Right lobe of liver (tissue), 4 donors: ENCODE data around the gene BRSK2.

Source experiments
- POLR2A ChIP-seq: fragments of 450-650 bp; IDR thresholded peaks from one replicate; pipeline ENCODE4 v1.6.1; 2017; ENCODE audit warnings: antibody characterized with exemption, mild to moderate bottlenecking
- TF ChIP-seq, protein P1 (sequence below), 4 donors: fragments of 200-600 bp in 3 of 4; fragments of 450-650 bp in 1 of 4; IDR thresholded peaks; one replicate each; pipeline versions ENCODE4 v1.5.1 to v1.8.0; 2016 to 2022; ENCODE audit warnings: antibody characterized with exemption in 4 of 4, mild to moderate bottlenecking in 2 of 4
- donor health status: DM: no; HTN: no; CAD: no.
- donor health status: DM: no; HTN: no; CAD: no.
- donor health status: DM: no; HTN: yes; CAD: no.

DNA sequence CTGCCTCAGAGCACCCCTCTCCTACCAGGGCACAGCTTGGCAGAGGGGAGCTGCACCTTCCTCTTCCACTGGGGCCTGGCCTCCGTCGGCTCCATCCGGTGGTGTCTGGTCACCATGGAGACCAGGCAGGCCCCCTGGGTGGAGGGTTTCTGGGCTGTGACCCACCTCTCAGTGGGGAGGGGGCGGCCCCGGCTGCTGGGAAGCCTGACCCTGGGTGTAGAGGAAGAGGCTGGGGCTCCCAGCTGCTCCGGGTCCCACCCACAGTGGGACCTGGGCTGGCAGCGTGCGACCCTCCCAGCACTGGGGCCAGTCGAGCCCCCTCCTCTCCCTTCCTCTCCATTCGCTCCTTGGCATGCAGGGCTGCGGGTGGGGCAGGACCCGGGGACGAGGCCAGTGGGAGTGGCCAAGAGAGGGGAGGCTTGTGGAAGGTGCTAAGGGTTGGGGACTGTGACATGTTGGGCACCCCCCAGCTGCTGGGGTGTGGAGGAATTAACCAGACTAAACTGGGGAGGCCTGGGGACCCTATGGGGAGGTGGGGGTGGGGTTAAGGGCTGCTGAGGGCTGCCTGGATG is 46.8 kb downstream of the BRSK2 start:
- TF ChIP-seq, protein P1, sequence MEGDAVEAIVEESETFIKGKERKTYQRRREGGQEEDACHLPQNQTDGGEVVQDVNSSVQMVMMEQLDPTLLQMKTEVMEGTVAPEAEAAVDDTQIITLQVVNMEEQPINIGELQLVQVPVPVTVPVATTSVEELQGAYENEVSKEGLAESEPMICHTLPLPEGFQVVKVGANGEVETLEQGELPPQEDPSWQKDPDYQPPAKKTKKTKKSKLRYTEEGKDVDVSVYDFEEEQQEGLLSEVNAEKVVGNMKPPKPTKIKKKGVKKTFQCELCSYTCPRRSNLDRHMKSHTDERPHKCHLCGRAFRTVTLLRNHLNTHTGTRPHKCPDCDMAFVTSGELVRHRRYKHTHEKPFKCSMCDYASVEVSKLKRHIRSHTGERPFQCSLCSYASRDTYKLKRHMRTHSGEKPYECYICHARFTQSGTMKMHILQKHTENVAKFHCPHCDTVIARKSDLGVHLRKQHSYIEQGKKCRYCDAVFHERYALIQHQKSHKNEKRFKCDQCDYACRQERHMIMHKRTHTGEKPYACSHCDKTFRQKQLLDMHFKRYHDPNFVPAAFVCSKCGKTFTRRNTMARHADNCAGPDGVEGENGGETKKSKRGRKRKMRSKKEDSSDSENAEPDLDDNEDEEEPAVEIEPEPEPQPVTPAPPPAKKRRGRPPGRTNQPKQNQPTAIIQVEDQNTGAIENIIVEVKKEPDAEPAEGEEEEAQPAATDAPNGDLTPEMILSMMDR (IDR thresholded peaks at IDR 0.05) = no peak
- no peak for TF ChIP-seq POLR2A
